ENCODE results near the gene VANGL1.

The VANGL1 gene

GRCh38 chr1:115666702-115667101, 24.9 kb downstream of the VANGL1 start:
- in situ Hi-C loops (cut with MboI; ENCODE audit: low sequenced_read_pairs) = no loop called here

- in situ Hi-C loops (cut with MboI; ENCODE audit: low sequenced_read_pairs) = no loop called here
These were observed 26.8 kb downstream of the VANGL1 start for GRCh38 chr1:115668579-115668978.

DNA sequence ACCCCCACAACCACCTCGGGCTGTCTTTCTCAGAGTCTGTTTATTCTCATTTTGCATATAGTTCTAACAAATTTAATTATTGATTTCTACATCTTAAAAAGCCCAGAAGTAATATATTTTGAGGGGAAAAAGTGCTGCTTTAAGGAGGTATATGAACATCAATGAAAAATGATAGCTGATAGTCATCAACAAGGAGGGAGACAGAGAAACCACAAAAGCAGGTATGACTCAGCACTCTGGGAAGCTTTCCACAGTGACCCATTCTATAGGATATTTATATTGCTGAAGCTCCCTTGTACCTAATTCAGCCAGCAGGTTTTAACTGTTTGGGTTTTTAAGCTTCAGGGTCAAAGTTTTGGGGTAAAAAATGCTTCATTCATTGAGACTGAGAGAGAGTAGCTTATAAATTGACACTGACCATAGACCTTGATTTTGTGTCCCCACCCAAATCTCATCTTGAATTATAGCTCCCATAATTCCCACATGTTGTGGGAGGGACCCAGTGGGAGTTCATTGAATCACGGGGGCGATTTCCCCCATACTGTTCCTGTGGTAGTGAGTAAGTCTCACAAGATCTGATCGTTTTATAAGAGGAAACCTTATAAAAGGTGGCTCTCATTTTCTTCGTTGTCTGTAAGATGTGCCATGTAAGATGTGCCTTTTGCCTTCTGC, 27.4 kb downstream of the VANGL1 start:
- in situ Hi-C loops (cut with MboI; ENCODE audit: low sequenced_read_pairs) = no loop called here

DNA sequence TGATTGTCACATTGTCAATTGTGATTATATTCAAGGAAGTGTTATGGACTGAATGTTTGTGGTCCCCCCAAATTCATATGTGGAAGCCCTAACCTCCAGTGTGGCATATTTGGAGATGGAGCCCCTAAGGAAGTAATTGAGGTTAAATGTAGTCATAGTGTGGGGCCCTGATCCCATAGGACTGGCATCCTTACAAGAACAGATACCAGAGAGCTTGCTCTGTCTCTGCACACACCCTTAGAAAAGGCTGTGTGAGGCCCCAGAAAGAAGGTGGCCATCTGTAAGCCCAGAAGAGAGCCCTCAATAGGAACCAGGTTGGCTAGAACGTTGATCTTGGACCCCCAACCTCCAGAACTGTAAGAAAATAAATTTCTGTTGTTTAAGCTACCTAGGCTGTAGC, 28.1 kb downstream of the VANGL1 start:
- in situ Hi-C loops (cut with MboI; ENCODE audit: low sequenced_read_pairs) = no loop called here

GRCh38 chr1:115670476-115671175, 28.9 kb downstream of the VANGL1 start:
- in situ Hi-C loops (cut with MboI; ENCODE audit: low sequenced_read_pairs) = no loop called here

DNA sequence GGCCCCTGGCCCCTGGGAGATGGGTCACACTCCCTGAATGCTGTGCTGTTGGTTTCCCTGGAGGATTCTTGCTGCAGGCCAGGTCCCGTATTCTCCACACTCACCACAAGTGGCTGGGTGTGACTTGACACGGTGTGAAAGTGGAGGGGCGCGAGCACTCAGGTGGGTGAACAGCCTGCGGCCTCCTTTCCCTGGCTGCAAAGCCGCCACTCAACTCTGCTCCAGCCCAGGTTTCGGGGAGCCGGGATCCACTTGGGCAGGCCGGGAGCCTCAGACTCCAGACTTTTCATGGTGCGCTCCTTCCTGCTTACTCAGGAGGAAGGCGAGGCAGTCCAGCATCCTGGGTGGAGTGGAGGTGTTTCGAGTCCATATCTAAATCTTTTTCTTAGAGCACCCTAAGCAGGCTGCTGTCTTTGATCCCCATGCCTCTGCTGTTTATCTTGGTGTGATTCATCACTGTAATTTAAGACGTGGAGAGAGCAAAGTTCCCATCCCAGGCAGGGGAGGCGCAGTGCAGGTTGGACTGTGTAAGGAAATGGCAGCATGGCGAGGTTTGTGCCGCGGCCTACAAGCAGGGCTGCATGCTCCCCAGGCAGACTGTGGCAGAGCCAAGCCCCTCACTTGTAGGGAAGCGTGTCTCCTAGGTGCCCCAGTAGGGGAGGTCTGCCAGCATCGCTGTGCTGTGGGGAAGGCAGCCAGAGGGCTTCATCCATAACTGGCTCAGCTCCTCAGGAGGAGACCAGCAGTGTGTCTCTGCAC, 29.6 kb downstream of the VANGL1 start:
- in situ Hi-C loops (cut with MboI; ENCODE audit: low sequenced_read_pairs) = no loop called here

DNA sequence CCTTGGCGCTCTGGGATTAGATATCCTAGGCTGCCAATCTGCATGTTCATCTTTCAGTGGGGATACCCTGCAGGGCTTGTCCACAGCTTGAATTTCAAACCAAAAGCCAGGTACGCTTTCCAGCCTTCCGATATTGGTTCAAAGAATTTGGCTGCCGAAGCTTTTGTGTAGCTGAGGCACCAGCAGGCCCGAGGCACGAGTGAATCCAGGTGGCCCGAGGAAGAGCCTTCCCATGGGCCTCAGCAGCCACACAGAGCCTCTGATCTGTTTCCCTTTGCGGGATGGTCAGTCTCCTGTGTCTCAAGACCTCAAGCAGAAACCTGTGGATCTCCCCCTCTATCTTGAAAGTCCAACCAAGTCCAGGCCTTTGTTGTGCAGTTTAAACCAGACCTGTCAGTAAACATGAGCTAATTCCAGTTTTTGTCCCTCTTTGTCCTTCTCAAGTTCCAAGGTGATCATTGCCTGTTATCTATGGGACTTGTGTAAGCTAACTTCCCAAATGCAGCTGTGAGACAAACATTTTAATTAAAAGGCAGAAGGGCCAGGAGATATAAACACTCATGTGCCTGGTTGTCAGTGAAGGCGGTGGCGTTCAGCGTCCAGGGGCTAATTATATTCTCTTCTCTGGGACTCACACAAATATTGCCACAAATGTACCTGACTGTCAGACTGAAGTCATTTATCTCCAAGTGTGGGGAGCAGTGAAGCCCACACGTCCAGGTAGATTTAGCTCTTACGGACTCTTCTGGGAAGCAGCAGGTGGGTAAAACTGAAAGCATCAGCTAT, 30.6 kb downstream of the VANGL1 start:
- in situ Hi-C loops (cut with MboI; ENCODE audit: low sequenced_read_pairs) = no loop called here

- in situ Hi-C loops (cut with MboI; ENCODE audit: low sequenced_read_pairs) = no loop called here
These were observed 34.9 kb downstream of the VANGL1 start for GRCh38 chr1:115676498-115677181.

DNA sequence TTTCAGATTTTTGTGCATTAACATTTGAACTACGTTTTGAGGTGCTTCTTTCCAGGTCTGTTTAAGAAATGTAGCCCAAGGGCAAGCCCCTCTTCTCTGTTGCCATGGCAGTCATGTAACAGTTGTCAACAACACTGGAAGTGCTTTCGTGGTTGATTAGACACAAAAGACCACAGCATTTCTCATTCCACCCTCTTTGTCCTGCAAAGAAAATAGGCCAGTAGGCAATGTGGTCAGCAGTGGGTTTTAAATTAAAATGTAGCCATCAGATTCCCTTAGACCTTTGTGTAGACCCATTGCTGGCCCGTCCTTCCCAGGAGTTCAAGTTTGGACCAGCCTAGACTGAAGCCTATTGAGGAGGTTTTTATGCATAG, 35.4 kb downstream of the VANGL1 start:
- in situ Hi-C loops (cut with MboI; ENCODE audit: low sequenced_read_pairs) = no loop called here

DNA sequence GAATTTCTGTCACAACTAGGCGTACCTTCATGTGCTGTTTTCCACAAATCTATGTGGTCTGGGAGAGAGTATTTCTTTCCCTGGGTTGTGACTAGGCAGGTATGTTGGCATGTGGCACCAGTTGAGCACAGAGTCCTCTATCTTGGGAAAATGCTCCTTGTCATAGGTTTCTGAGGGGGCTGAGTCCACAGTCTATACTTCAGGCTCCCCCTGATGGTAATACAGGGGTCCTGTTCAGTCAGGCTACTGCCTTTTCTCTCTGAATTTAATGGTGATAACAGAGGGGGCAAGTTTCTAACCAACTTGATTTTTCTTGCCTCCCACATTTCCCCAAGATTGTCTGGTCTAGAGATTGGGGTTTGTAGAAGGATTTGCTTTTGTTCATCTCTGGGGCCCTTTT, 35.8 kb downstream of the VANGL1 start:
- in situ Hi-C loops (cut with MboI; ENCODE audit: low sequenced_read_pairs) = no loop called here

GRCh38 chr1:115678141-115678540, 36.4 kb downstream of the VANGL1 start:
- in situ Hi-C loops (cut with MboI; ENCODE audit: low sequenced_read_pairs) = no loop called here

GRCh38 chr1:115679141-115679611, 37.4 kb downstream of the VANGL1 start:
- in situ Hi-C loops (cut with MboI; ENCODE audit: low sequenced_read_pairs) = no loop called here

GRCh38 chr1:115680730-115681111, 39.0 kb downstream of the VANGL1 start:
- in situ Hi-C loops (cut with MboI; ENCODE audit: low sequenced_read_pairs) = no loop called here

DNA sequence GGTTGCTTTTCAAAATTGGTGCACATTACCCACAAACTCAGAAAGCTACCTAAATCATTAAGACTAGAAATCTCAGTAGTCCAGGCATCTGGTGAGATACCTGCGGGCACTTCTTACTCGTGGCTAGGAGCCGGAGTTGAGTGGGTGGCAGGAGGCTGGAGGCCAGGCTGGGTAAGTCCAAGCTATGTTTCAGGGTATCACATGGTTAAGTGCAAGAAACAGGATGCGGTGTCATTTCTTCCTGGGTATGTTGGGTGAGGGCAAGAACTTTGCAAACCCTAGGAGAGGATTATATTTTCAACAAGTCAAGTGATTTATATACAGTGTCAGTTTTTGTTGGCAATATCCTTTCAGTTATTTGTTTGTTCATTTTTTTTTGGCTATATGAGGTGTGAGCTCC, 41.0 kb downstream of the VANGL1 start:
- in situ Hi-C loops (cut with MboI; ENCODE audit: low sequenced_read_pairs) = no loop called here

DNA sequence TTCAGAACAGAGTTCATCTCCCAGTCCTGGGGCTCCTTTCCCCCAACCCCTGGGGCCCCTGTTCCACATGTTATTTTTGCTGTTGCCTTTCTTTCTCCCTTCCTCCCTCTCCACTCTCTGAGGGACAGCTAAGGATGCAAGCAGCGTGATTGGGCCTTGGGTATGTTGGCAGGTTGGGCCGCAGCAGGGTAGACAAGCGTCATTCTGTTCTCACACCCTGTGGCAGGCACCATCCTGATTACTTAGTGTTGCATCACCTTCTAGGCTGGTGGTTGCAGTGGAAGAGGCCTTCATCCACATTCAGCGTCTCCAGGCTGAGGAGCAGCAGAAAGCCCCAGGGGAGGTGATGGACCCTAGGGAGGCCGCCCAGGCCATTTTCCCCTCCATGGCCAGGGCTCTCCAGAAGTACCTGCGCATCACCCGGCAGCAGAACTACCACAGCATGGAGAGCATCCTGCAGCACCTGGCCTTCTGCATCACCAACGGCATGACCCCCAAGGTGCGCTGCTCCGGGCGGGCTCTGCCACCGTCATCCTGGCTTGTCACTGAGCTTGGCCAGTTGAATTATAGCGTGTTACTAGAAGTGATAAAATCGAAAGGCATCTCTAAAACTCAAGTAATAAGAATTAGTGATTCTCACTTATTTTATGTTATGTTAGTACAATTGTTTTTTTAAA, 43.4 kb downstream of the VANGL1 start:
- in situ Hi-C loops (cut with MboI; ENCODE audit: low sequenced_read_pairs) = no loop called here

GRCh38 chr1:115687744-115688143, 46.0 kb downstream of the VANGL1 start:
- in situ Hi-C loops (cut with MboI; ENCODE audit: low sequenced_read_pairs) = no loop called here

GRCh38 chr1:115690972-115691371, 49.2 kb downstream of the VANGL1 start:
- in situ Hi-C loops (cut with MboI; ENCODE audit: low sequenced_read_pairs) = no loop called here

GRCh38 chr1:115692224-115692623, 50.5 kb downstream of the VANGL1 start:
- in situ Hi-C loops (cut with MboI; ENCODE audit: low sequenced_read_pairs) = no loop called here

GRCh38 chr1:115694805-115695204, 53.0 kb downstream of the VANGL1 start:
- in situ Hi-C loops (cut with MboI; ENCODE audit: low sequenced_read_pairs) = no loop called here

DNA sequence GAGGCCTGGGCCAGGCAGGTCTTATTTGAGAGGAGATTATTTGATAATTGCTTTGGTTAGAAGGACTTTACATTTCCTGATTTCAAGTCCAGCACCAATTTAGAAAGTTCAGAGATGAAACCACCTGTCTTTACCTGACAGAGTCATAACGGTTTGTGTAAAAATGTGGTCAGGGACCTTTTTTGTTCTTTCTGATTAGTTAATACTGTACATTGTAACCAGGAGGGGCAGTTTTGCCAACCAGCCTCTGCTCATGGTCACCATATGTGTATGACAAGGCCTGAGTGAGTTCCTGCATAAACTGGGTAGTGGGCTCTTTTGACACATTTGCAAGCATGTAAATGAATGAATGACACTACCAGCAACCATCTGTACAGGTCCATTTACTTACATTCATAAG, 55.8 kb downstream of the VANGL1 start:
- in situ Hi-C loops (cut with MboI; ENCODE audit: low sequenced_read_pairs) = no loop called here
